PC-3 (cell line): Measurements from ENCODE around the gene SPATA6. TPM values are rescaled to one million over a fixed set of nuclear protein-coding genes. Genes with fewer than 3 reads are reported as not detected.
"Not testable (repeated sequence)": the region's sequence is repeated elsewhere in the genome, so short reads cannot be mapped to it uniquely, and the experiment has no call there.

Source experiments
- ATAC-seq: fragments of 200-7000 bp; cut with Tn5 transposase; 2 replicates; pipeline ENCODE4 v1.9.1; 2020; ENCODE audit warnings: mild to moderate bottlenecking, moderate library complexity
- Bru-seq: library from RNA; stranded (reverse); fragments of 400-500 nt; gene quantifications from one replicate; lab custom pipeline; 2021; lab: Mats Ljungman, UMichigan
- BruChase-seq, 2 experiments: library from RNA; stranded (reverse); fragments of 400-500 nt; gene quantifications; one replicate each; lab custom pipeline; 2021; lab: Mats Ljungman, UMichigan
- BruUV-seq: library from RNA; stranded (reverse); fragments of 400-500 nt; replicated peaks from 2 replicates; lab custom pipeline; 2021; lab: Mats Ljungman, UMichigan
- CTCF ChIA-PET: fragments of 300-600 bp; sonication (Branson Sonifier 250); formaldehyde crosslinking; loops from one replicate; lab custom pipeline; 2022; ENCODE audit warnings: antibody characterized with exemption; lab: Charles Lee
- POLR2A ChIA-PET: fragments of 300-600 bp; sonication (Branson Sonifier 250); formaldehyde crosslinking; loops from one replicate; lab custom pipeline; 2022; ENCODE audit warnings: antibody characterized with exemption; ENCODE audit not compliant: unreplicated experiment; lab: Charles Lee
- DNase-seq: peaks from one replicate; pipeline ENCODE4 v3.0.0-alpha.2; 2015
- H2AFZ ChIP-seq: fragments of 300-600 bp; sonication (generic); 2 replicates; pipeline ENCODE4 v1.6.0; 2016; ENCODE audit warnings: antibody characterized with exemption, low read length
- H3F3A ChIP-seq: fragments of 300-600 bp; sonication (generic); one replicate; pipeline ENCODE4 v1.6.0; 2017; ENCODE audit warnings: antibody characterized with exemption, low read length, control low read depth, mild to moderate bottlenecking; ENCODE audit not compliant: unreplicated experiment
- H3K27ac ChIP-seq: fragments of 300-600 bp; sonication (generic); 2 replicates; pipeline ENCODE4 v1.5.1; 2016; ENCODE audit warnings: mild to moderate bottlenecking, low read length
- H3K27me3 ChIP-seq: fragments of 300-600 bp; sonication (generic); 2 replicates; pipeline ENCODE4 v1.6.1; 2016; ENCODE audit warnings: low read length, mixed read lengths
- H3K36me3 ChIP-seq: fragments of 300-600 bp; sonication (generic); 2 replicates; pipeline ENCODE4 v1.6.1; 2016; ENCODE audit warnings: low read depth, mixed run types, low read length, mixed read lengths
- H3K4me1 ChIP-seq: fragments of 300-600 bp; sonication (generic); 2 replicates; pipeline ENCODE4 v1.5.1; 2016; ENCODE audit warnings: low read length; ENCODE audit not compliant: insufficient read depth
- H3K4me2 ChIP-seq: fragments of 300-600 bp; sonication (generic); 2 replicates; pipeline ENCODE4 v1.6.0; 2016; ENCODE audit warnings: low read length
- H3K4me3 ChIP-seq: fragments of 300-600 bp; sonication (generic); 2 replicates; pipeline ENCODE4 v1.5.1; 2016; ENCODE audit warnings: mild to moderate bottlenecking, low read length, mixed read lengths
- H3K79me2 ChIP-seq: fragments of 300-600 bp; sonication (generic); 2 replicates; pipeline ENCODE4 v1.6.1; 2017; ENCODE audit warnings: low read length, mixed read lengths
- H3K9ac ChIP-seq: fragments of 300-600 bp; sonication (generic); 2 replicates; pipeline ENCODE4 v1.6.0; 2016; ENCODE audit warnings: mild to moderate bottlenecking, low read length
- H3K9me2 ChIP-seq: fragments of 300-600 bp; sonication (generic); replicated peaks from 2 replicates; pipeline ENCODE4 v1.6.1; 2016; ENCODE audit warnings: mixed run types, low read length, mixed read lengths
- H3K9me3 ChIP-seq: fragments of 300-600 bp; sonication (generic); 2 replicates; pipeline ENCODE4 v1.6.1; 2016; ENCODE audit warnings: low read length, mixed read lengths
- H4K20me1 ChIP-seq: fragments of 300-600 bp; sonication (generic); 2 replicates; pipeline ENCODE4 v1.6.1; 2016; ENCODE audit warnings: low read length, mixed read lengths
- EZH2 ChIP-seq: fragments of 300-600 bp; sonication (generic); IDR thresholded peaks from one replicate; pipeline ENCODE4 v1.6.1; 2017; ENCODE audit warnings: antibody characterized with exemption, mild to moderate bottlenecking, low read length; ENCODE audit not compliant: unreplicated experiment
- EZH2phosphoT487 ChIP-seq: fragments of 300-600 bp; sonication (generic); IDR thresholded peaks from 2 replicates; pipeline ENCODE4 v1.6.1; 2018; ENCODE audit warnings: mild to moderate bottlenecking, antibody characterized with exemption, low read length, borderline replicate concordance
- intact Hi-C: fragments of 100-400 bp; cut with micrococcal nuclease; formaldehyde crosslinking; loops from 2 replicates; pipeline ENCODE4 v1.9.0; 2023
- long read RNA-seq: library from polyadenylated mRNA; unstranded; transcript quantifications from one replicate; pipeline ENCODE4 v2.0.0, GENCODE V29; 2021; ENCODE audit not compliant: unreplicated experiment
- total RNA-seq: library from RNA; depleted of rRNA; stranded (reverse); fragments of >200 nt; gene quantifications from 2 replicates; pipeline ENCODE4 v1.2.3, GENCODE V29; 2014; rRNA removed

Gene SPATA6
- 0.40 and 2.8 TPM in 2 replicates for total RNA-seq
- Bru-seq, nascent RNA: percentile 53 among the genes with signal in this experiment
- percentile 43 among the genes with signal in this experiment for BruChase-seq, experiment 1, labeled RNA remaining after a 6-hour chase
- BruChase-seq, experiment 2, labeled RNA remaining after a 2-hour chase: percentile 66 among the genes with signal in this experiment
- long read RNA-seq, partial matches to known transcripts: 1 of 10 reads
- long read RNA-seq, other reads (novel, unspliced or antisense): 9 of 10 reads

GRCh38 chr1:48471691-48472576 is at the start of gene SPATA6:
Gene SPATA6 (minus strand): TSS chr1:48472204. CDS start chr1:48472008, 196 bp downstream.
- Histone ChIP-seq H4K20me1 (no peaks in the 10 kb centered on the region), H3K36me3 (no peaks in the 10 kb centered on the region), H2AFZ (peak within 1 kb of the TSS; percentile 99), H3K4me1 (peaks cover 7% of the 10 kb centered on the region; the same call in 1 of the 2 replicates), H3K27me3 (no peaks in the 10 kb centered on the region), H3K79me2 (no peaks in the 10 kb centered on the region), H3K4me2 (peak within 1 kb of the TSS; percentile 98), H3K4me3 (peak within 1 kb of the TSS; percentile 77), H3K9ac (peak within 1 kb of the TSS; percentile 63), H3K9me2 (no peaks in the 10 kb centered on the region), H3F3A (no peaks in the 10 kb centered on the region), H3K27ac (no peak within 1 kb of the TSS), H3K9me3 (no peaks in the 10 kb centered on the region)
- TF ChIP-seq EZH2phosphoT487: no peak
- intact Hi-C loops: loop anchor here (2.0 kb wide), 1 partner anchor 27 kb away; no protein-coding TSS in a partner anchor
- CTCF ChIA-PET: interaction anchor here (0.6 to 1.3 kb wide), 5 partner anchors 22 to 121 kb away, joined by 3 to 10 read pairs (median 8); no protein-coding TSS in a partner anchor
- no TSS peak for BruUV-seq
- DNase-seq: peak; percentile 89
- ATAC-seq: peak; percentile 92
- POLR2A ChIA-PET: interaction anchor here (0.6 to 1.0 kb wide), 4 partner anchors 13 to 69 kb away, joined by 3 to 6 read pairs (median 4); no protein-coding TSS in a partner anchor

- H2AFZ ChIP-seq, ATAC-seq, H3F3A ChIP-seq, H3K36me3 ChIP-seq, H3K79me2 ChIP-seq, H3K9me3 ChIP-seq, H3K4me1 ChIP-seq, H3K9ac ChIP-seq, H3K9me2 ChIP-seq, CTCF ChIA-PET, H3K27ac ChIP-seq, H3K4me2 ChIP-seq, H3K4me3 ChIP-seq, BruUV-seq, DNase-seq, H4K20me1 ChIP-seq, intact Hi-C loops, POLR2A ChIA-PET: not testable (repeated sequence)
- H3K27me3 ChIP-seq: 0 out of 2 replicates have a peak, but pooled peaks cover 23% of the 10 kb centered on the region
These were observed 47.9 kb upstream of the SPATA6 start for GRCh38 chr1:48519896-48520295.

- ChIA-PET POLR2A (no interaction called here), CTCF (no interaction called here)
These were observed 34.9 kb upstream of the SPATA6 start for GRCh38 chr1:48506870-48507269.

More at GRCh38 chr1:48506870-48507269, 34.9 kb upstream of the SPATA6 start:
- no peaks in the 10 kb centered on the region for H4K20me1 ChIP-seq
- no peak overlapping the region for H3K4me3 ChIP-seq
- H3K9me3 ChIP-seq: no peaks in the 10 kb centered on the region
- H3K79me2 ChIP-seq: no peaks in the 10 kb centered on the region
- no TSS peak for BruUV-seq
- H2AFZ ChIP-seq: no peak overlapping the region
- TF ChIP-seq EZH2 (no peak), EZH2phosphoT487 (no peak)
- DNase-seq: no peak
- H3K9ac ChIP-seq: no peak overlapping the region
- H3K9me2 ChIP-seq: no peaks in the 10 kb centered on the region
- H3K4me2 ChIP-seq: no peak overlapping the region
- intact Hi-C loops: no loop called here
- peaks cover 15% of the 10 kb centered on the region; the same call in 1 of the 2 replicates for H3K27me3 ChIP-seq
- ATAC-seq: no peak
- no peaks in the 10 kb centered on the region for H3K36me3 ChIP-seq
- H3F3A ChIP-seq: no peaks in the 10 kb centered on the region
- H3K27ac ChIP-seq: no peak overlapping the region
- H3K4me1 ChIP-seq: no peaks in the 10 kb centered on the region
